ENCODE measurements around the gene VGLL4. TPM values are rescaled to one million over a fixed set of nuclear protein-coding genes. Genes with fewer than 3 reads are reported as not detected.

VGLL4 gene
- total RNA-seq, 1 donor from 2014 or later: 141 TPM

DNA sequence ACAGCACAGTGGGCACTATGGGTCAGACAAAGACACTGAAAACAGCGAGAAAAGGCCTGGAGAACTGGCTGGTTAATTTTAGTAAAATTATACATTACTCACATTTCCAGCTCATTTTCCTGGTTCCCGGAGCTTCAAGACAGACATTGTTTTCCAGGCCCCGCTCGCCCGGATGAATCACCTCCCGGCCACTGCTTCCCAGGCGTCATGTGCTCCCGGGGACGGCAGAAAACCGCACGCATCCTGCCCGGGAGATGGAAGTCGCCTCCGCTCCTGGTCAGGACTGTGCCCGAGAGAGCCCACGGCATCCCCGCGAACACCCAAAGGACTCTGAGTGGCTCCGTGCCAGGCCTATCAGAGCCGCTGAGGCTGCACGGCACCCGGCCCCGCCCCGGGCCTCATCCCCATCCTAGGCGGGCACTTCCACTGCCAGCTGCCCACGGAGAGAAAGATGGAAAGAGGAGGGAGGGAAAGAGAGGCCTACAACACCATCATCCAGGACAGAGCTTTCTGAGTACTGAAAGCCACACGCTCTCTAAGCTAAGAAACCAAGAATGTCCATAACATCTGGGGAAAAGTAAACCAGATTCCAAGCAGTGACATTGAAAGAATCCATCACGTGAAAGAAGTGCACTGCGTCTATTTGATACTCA, 75.1 kb downstream of the VGLL4 start:
- no peaks in the 10 kb centered on the region for H3K27me3 Mint-ChIP-seq (ENCODE audit: low read depth)
- peak overlapping the region; percentile 75 for H3K4me3 Mint-ChIP-seq (ENCODE audit: unreplicated experiment)
- peaks cover 36% of the 10 kb centered on the region for H3K36me3 Mint-ChIP-seq (ENCODE audit: low read depth)
- TF ChIP-seq, protein P1, sequence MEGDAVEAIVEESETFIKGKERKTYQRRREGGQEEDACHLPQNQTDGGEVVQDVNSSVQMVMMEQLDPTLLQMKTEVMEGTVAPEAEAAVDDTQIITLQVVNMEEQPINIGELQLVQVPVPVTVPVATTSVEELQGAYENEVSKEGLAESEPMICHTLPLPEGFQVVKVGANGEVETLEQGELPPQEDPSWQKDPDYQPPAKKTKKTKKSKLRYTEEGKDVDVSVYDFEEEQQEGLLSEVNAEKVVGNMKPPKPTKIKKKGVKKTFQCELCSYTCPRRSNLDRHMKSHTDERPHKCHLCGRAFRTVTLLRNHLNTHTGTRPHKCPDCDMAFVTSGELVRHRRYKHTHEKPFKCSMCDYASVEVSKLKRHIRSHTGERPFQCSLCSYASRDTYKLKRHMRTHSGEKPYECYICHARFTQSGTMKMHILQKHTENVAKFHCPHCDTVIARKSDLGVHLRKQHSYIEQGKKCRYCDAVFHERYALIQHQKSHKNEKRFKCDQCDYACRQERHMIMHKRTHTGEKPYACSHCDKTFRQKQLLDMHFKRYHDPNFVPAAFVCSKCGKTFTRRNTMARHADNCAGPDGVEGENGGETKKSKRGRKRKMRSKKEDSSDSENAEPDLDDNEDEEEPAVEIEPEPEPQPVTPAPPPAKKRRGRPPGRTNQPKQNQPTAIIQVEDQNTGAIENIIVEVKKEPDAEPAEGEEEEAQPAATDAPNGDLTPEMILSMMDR (IDR thresholded peaks at IDR 0.05): no peak
- H3K27ac Mint-ChIP-seq (ENCODE audit: unreplicated experiment): peak overlapping the region; percentile 99
- no peak for DNase-seq (ENCODE audit: low spot score)
- no peaks in the 10 kb centered on the region for H3K9me3 Mint-ChIP-seq (ENCODE audit: low read depth)
- H3K4me1 Mint-ChIP-seq (ENCODE audit: low read depth): peaks cover 74% of the 10 kb centered on the region

DNA sequence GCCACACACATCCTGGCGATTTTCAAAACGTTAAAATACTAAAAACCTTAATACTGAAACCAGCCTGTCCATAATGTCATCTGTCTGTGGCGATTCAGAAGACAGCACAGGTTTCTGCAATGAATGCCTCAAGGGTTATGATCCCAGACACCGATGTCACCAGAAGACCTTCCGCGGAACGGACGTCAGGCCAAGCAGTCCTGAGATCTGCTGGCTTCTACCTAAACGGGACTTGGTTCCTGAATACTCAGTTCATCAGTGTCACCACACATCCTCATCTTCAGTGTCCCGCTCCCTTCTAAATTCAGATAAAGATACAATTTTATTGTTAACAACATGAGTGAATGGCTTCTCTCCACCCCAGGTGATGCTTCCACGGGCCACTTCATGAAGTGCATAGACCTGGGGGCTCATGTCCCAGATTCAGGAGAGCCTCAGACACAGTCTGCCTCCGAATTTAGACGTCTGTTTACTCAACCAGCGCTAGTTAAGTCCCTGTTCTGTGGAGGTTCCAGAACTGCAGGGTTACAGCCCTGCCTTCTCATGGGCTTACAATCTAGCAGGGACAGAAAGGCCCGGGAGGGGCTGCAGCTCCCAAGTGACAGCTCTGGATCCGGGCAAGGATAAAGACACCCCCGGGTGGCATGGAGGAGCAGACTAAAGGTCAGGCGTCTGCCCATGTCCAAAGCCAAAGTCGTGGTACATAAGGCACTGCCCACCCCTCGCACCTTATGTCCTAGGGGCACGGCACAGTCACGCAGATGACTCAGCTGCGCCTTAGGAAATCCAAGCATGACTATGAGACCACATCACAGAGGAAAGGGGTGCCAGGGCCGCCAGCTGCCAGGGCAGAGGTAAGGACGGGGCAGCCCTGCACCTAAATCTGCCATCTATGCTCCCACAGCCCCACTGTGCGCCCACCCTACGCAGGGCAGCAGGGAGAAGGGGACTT, 75.9 kb downstream of the VGLL4 start:
- H3K4me1 Mint-ChIP-seq (ENCODE audit: low read depth): peaks cover 74% of the 10 kb centered on the region
- H3K36me3 Mint-ChIP-seq (ENCODE audit: low read depth): peaks cover 36% of the 10 kb centered on the region
- H3K4me3 Mint-ChIP-seq (ENCODE audit: unreplicated experiment): peak overlapping the region; percentile 75
- no peaks in the 10 kb centered on the region for H3K9me3 Mint-ChIP-seq (ENCODE audit: low read depth)
- no peak for DNase-seq (ENCODE audit: low spot score)
- TF ChIP-seq, protein P1 (IDR thresholded peaks at IDR 0.05): no peak
- H3K27me3 Mint-ChIP-seq (ENCODE audit: low read depth): no peaks in the 10 kb centered on the region
- H3K27ac Mint-ChIP-seq (ENCODE audit: unreplicated experiment): peak overlapping the region; percentile 99

DNA sequence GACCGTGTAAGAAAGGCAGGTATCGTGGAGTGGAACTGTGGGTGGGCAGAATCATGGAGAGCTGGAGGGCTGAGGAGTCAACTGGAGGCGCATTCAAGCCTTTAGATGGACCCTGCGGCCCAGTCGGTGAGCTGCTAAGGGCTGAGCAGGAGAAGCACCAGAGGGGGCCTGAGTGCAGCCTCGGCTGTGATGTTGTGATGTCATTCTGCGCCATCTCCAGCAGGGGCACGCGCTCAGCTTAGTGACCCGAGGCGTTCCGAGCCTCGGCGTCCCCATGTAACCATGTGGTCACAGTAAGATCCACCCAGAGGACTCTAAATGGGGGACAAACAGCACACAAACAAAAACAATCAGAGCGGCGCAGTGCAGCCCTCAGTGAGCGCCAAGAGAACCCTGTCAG, 76.8 kb downstream of the VGLL4 start:
- Mint-ChIP-seq H3K27me3 (ENCODE audit: low read depth) (no peaks in the 10 kb centered on the region), H3K9me3 (ENCODE audit: low read depth) (no peaks in the 10 kb centered on the region), H3K4me1 (ENCODE audit: low read depth) (peaks cover 78% of the 10 kb centered on the region), H3K27ac (ENCODE audit: unreplicated experiment) (peak overlapping the region; percentile 99), H3K36me3 (ENCODE audit: low read depth) (peaks cover 33% of the 10 kb centered on the region), H3K4me3 (ENCODE audit: unreplicated experiment) (peak overlapping the region; percentile 75)
- no peak for DNase-seq (ENCODE audit: low spot score)
- TF ChIP-seq, protein P1 (IDR thresholded peaks at IDR 0.05): no peak

DNA sequence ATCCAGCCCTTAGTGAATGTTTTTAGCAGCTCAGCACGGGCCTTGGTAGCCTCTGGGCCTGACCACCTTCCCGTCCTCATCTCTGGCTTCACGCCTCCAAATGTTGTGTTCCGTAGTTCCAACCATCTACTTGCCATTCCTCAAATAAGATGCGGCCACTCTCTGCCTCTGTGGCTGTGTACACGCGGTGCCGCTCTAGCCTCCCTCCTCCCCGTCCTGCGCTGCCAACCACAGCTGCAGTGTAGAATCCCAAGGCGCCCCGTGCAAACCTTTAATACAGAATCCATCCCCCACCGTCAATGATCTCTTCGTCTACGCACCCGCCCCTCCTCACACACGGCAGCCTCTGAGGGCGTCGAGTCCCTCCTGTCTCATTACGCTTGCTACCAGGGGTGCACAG, 77.2 kb downstream of the VGLL4 start:
- no peak for DNase-seq (ENCODE audit: low spot score)
- Mint-ChIP-seq H3K27ac (ENCODE audit: unreplicated experiment) (peak overlapping the region; percentile 99), H3K9me3 (ENCODE audit: low read depth) (no peaks in the 10 kb centered on the region), H3K4me3 (ENCODE audit: unreplicated experiment) (no peak overlapping the region), H3K4me1 (ENCODE audit: low read depth) (peaks cover 78% of the 10 kb centered on the region), H3K36me3 (ENCODE audit: low read depth) (peaks cover 32% of the 10 kb centered on the region), H3K27me3 (ENCODE audit: low read depth) (no peaks in the 10 kb centered on the region)
- TF ChIP-seq, protein P1 (IDR thresholded peaks at IDR 0.05): no peak

DNA sequence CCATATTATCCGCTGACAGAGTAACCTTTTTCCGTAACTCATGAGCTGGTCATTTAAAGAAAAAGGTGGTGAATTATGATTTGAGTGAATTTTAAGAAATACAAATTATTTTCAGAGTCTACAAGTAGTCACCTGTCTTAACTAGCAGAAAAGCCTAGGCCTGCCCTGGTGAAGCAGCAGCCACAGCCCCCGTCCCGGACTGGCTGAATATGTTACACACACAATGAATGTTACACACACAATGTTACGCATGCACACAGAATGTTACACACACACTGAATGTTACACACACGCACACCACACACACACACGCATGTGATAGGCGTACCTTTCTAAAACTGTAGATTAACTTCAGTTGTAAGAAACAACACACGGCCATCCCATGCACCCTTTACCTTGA, 77.8 kb downstream of the VGLL4 start:
- no peak for DNase-seq (ENCODE audit: low spot score)
- Mint-ChIP-seq H3K4me3 (ENCODE audit: unreplicated experiment) (no peak overlapping the region), H3K4me1 (ENCODE audit: low read depth) (peaks cover 79% of the 10 kb centered on the region), H3K36me3 (ENCODE audit: low read depth) (peaks cover 32% of the 10 kb centered on the region), H3K27ac (ENCODE audit: unreplicated experiment) (peak overlapping the region; percentile 99), H3K9me3 (ENCODE audit: low read depth) (no peaks in the 10 kb centered on the region), H3K27me3 (ENCODE audit: low read depth) (no peaks in the 10 kb centered on the region)
- TF ChIP-seq, protein P1 (IDR thresholded peaks at IDR 0.05): no peak
